Activated T-cell treated with anti-CD3 and anti-CD28 coated beads for 1 hour (primary cell): ENCODE results near the gene THG1L.
A peak's percentile ranks its signal among the peaks of the same experiment; 100 is the strongest.
"Not testable (repeated sequence)": the region's sequence is repeated elsewhere in the genome, so short reads cannot be mapped to it uniquely, and the experiment has no call there.

Source experiments
- DNase-seq: peaks from one replicate; pipeline ENCODE4 v3.0.0-alpha.2; 2020; ENCODE audit warnings: low read depth

The THG1L gene

DNA sequence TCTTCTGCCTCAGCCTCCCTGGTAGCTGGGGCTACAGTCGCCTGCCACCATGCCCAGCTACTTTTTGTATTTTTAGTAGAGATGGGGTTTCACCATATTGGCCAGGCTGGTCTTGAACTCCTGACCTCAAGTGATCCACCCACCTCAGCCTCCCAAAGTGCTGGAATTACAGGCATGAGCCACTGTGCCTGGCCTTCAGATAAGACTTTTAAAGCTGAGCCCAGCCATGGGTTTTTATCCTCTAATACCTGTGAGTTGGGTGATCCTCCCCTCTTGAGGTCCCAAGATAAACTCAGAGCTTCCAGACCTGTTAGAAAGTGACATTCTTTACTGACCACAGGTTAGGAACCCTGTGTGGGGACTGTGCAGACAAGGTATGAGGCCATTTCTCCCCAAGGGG, 3.4 kb upstream of the THG1L start:
- DNase-seq: not testable (repeated sequence)

DNA sequence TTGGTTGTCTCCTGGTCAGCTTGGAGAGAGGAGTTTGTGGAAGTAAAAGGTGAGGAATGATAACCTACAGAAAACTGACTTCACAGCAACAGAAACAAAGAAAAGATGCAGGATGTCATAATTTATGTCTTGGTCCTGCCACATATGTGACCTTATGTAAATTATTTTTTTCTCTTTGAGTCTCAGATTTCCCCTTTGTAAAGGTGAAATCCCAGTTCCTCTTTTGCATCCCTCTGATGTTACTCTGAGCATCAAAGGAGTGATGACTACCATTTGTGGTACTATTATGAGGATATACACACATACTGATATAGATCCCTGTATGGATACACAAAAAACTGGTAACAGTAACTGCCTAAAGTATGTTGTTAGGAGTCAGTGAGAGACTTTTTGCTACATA, 1.4 kb upstream of the THG1L start:
- DNase-seq: no peak

DNA sequence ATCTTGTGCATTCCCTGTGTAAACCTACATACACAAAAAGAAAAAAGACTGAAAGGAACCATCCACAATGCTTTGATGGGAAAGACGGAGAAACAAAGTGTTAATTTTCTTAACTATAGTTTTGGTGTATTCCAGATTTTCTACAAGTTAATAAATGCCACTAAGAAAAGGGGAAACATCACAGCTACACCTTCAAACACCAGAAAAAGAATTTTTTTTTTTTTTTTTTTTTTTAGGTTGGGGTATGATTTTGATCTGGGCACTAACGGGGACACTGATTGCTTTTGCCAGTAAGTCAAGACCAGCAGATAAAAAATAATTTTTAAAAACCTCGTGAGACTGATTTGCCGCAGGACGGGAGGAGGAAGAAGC, 334 bp upstream of the THG1L start:
- DNase-seq: no peak

DNA sequence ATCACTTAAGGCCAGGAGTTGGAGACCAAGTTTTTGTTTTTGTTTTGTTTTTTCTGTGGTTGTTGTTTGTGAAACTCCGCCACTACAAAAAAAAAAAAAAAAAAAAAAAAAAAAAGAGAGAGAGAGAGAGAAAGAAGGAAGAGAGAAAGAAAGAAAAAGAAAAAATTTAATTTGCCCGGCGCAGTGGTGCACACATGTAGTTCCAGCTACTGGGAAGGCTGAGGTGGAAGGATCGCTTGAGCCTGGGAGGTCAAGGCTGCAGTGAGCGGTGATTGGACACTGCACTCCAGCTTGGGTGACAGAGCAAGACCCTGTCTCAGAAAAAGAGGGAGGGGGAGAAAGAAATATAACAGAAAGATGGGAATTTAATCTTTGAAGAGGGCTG, 902 bp downstream of the THG1L start:
- DNase-seq: no peak

DNA sequence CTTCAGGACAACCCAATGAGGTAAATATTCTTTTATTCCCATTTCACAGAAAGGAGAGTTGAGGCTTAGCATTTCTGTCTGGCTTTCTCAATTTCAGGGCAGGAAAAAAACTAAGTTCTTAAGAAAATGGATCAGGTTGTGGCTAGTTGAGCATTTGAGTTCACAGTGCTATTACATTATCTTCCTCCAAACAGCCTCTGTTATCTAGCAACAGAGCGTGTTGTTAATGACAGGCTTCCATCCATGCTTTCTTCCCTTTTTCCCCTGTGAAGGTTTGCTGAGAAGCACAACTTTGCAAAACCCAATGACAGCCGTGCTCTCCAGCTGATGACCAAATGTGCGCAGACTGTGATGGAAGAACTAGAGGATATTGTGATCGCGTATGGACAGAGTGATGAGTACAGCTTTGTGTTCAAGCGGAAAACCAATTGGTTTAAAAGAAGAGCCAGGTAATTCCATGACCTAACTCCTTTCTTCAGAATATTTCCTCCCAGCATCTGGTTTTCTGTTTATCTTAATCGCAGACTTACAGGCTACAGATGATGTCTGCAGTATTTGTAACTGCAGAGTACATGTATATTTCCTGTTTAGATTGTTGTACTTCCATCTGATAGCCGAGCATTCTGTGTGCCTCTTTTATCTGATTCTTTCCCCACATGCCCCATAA, 1.5 kb downstream of the THG1L start:
- DNase-seq: no peak

DNA sequence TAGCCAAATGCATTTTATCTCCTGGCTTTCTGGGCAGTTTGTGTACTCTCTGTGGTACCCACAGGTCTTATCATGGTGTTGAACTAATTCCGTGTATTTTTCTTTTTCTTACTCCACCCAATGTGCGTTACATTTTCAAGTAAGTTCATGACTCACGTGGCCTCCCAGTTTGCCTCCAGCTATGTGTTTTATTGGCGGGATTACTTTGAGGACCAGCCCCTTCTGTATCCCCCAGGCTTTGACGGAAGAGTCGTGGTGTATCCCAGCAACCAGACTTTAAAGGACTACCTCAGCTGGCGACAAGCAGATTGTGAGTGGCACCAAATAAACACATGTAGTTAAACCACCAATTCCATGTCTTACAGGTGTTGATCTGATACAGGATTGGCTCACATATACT, 3.2 kb downstream of the THG1L start:
- DNase-seq: no peak

DNA sequence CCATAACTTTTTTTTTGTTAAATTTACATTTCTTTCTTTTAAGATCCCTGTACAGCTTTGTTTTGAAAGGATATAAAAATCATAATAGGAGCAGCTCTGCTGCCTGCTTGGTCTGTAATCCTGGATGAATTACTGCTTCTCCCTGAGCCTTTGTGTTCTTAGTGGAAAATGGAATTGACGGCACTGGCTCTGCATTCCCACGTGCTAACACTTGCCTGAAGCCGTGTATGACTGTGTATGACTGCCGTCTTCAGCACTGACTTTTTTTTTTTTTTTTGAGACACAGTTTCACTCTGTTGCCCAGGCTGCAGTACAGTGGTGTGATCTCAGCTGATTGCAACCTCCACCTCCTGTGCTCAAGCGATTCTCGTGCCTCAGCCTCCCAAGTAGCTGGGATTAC, 4.8 kb downstream of the THG1L start:
- DNase-seq: no peak

DNA sequence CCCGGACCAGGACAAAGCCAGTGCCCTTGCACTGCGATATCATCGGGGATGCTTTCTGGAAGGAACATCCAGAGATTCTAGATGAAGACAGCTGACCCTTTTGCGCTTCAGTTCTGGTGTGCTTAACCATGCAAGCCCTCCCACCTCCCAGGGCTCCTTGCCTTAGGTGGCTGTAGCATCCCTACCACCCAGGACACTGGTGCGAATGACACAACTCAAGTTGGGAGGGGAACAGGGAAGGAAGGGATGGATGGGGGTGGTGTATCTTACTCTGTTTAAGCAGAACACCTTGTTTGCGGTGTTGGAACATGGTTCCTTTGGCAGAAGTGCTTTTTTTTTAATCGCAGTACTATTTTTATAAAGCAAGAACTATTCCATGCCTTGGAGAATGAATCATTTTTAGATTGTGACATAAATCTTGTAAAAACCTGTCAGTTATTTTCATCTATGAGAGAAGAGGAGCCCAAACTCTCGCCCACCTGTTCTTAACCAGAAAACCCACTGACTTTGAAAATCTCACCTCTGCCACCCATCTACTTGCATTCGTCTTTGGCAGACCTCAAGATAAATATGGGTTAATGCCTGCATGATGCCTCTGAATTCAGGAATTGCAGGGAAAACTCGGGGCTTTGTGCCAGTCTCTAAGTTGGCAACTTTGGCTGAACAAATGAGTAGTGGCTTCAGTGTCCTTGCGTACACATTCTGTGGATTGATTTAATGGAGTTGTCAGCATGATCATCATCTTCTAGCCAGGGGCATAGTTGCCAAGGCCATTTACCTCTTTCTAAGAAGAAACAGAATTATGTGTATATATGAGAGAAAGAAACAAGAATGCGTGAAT, 8.4 kb downstream of the THG1L start:
- DNase-seq: no peak

DNA sequence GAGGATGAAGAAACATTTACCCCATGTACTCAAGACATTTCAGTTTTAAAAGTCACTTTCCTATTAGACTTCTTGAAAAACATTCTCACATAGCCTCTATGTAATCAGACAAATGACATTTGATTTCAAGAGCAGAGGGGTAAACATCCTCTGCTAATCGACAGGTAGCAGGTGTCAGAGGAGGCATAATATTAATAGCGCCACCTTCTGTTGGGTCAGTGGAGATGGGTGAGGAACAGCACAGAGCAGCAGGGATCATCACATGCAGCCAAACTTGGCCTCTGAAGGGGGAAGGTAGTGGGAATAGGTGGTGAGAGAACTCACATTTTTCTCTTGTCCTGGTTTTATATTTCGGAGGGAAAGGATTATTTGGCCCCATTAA, 9.0 kb downstream of the THG1L start:
- DNase-seq: no peak

DNA sequence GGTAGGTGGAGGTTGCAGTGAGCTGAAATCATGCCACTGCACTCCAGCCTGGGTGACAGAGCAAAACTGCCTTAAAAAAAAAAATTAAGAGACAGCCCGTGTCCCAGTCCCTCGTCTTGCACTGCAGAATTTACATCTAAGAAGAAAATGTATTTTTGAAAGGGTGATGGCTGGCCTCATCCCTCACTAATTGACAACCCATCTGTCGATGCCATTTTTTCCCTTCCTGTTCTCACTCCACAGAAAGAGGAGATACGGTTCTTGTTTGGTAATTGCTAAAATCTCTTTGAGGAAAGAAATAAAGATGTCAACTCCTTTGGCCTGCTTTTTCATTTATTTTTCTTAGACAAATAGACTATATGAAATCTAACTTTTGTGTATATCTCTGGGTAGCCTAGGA, 9.9 kb downstream of the THG1L start:
- DNase-seq: no peak

DNA sequence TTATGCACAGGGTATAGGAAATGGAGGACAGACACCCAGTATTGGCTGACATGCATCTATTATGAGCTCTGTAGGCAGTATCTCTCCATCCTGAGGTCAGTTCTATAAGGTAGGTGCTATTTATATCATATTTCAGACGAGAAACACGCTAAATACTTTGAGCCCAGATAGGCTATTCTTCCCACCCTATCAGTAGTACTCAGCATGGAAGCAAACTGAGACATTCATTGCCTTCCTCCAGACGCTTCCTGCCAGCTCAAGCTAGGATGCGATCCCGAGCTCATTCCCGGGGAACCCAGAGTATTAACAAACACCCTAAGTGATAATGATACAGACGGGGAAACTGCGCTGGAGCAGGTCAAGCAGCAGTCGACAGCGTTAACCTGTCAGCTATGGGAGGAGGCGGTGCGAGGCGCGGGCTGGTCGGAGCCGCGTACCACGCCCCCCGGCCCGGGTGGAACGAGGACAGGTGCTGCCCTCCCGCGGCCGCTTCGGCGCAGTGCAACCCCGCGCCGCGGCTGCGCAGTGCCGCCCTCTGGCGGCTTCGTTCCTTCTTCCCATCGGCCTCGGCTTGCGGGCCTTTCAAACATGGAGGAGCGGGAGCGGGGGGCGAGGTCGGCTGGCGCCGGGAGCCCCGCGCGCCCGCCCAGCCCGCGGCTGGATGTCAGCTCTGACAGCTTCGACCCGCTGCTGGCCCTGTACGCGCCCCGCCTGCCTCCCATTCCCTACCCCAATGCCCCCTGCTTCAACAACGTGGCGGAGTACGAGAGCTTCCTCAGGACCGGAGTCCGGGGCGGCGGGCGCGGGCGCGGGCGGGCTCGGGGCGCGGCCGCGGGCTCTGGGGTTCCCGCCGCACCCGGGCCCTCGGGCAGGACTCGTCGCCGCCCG, 12.2 kb downstream of the THG1L start, which contains the start of gene LSM11:
LSM11 (plus strand) TSS at position 550 of the 888 bp plus-strand sequence; CDS start at position 589, 39 bp downstream.
- DNase-seq: peak; percentile 89

DNA sequence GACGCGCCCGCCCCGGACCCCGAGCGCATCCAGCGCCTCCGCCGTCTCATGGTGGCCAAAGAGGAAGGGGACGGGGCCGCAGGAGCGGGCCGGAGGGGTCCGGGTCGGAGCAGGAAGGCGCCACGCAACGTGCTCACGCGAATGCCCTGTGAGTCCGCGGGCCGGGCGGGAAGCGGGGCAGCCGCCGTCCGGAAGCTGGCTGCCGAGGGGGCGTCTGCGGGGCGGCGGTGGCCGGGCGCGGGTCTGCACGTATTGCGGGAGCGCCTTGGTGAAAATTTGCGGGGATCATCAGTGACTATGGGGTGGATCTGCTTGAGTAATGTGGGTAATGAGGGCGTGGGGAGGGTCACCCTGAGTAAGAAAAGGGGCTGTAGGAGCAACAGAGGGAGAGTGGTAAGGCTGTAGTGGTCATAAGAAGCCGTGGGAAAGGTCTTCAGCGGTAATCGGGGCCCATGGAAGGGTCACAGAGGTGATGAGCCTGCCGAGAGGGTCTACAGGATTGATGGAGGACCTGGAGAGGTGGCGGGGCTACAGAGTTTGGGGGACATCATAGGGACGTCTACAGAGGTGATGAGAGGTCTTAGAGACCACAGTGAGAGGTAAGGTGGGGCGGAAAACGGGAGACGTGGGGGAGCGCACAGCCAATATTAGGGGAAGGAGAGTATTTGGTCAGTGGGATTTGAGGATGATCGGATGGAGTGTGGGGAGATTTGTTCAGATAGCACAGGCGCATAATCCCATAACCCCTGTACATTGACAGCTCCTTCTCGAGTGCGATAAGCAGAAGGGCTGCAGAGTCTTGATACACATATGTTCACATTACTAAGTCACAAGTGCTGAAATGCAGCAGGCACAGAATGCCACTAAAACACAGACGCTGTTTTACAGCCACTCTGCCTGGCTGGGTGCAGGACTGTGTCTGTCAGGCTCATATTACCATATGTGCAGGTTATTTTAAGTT, 13.1 kb downstream of the THG1L start:
- DNase-seq: no peak

DNA sequence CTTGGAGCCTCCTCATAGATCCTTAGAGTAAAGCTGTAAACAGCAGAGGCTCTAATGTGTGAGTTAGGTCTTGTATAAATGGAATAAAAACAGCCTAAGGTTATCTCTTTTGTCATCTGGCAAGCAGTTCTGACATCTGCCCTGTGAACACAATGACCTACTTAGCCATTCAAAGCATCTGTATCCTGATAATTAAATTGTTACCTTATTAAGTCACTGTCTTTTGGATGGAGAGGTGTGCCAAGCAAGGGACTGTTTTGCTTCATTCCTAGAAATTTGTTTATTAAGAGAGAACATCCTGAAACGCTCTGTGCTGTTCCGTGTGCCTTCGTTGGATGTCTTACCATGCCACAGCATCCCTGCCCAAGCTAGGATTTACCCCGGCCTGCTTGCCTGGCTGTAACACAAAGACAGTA, 13.8 kb downstream of the THG1L start:
- no peak for DNase-seq

DNA sequence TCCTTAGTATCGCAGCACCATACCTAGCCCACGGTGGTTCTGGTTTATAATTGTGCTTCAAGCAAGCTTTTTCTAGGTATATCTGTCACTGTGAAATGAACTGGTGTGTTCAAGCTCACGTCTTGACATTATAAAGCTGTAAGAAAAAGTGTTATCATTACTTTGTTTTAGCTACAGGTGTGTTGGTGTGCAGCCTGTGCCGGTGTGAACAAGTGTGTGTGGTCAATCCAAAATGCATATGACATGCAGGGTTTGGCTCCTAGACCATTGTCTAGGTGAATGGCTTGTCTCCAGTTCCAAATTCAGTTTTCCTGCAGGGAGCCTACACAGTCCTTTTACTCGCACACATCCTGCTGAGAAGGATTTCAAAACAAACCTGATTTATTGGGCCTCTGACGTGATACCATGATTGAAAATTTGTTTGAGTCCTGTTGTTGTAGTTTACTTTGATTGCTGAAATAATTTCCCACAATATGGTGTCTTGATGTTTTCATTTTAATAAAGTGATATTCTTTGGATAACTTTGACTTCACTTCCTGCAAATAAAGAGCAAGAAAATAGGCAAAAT, 16.0 kb downstream of the THG1L start:
- DNase-seq: no peak

DNA sequence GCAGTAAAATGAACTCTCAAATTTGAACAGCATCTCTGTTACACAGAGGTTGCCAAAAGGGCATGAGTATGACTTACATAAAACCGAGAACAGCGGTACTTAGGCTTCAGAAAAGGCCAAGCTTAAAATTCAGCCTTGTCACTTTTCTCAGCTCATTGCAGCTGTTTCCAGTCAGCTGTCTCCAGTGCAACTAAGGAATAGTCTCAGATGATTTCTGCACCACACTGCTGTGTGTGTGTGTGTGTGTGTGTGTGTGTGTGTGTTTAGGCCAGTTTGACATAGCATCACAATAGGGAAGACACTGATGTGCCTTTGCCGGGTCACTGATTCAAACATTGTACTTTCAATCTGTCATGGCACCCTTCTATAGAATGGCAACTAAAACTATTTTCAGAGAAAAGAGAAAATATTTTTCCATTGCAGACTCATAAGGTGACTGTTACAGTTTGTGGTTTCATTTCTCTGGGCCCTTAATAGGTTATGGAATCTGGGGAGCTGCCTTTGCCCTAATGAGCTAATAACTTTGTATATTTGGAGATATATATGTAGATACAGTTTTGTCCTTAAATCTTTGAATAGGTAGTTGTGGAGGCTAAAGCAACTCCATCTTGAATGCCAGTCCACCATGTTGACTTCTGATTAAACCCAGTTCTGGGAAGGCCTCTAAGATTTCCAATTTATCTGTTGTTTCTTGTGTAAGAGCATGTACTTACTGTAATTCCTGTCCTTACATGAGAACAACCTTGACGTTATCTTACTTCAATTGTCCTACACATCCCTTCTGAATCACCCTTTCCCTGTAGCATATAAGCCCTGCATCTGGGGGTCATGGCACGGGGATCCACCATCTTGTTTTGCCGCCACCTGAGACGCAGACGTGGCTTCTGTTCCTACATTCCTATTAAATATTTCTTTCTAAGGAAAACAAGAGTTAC, 16.8 kb downstream of the THG1L start:
- no peak for DNase-seq

DNA sequence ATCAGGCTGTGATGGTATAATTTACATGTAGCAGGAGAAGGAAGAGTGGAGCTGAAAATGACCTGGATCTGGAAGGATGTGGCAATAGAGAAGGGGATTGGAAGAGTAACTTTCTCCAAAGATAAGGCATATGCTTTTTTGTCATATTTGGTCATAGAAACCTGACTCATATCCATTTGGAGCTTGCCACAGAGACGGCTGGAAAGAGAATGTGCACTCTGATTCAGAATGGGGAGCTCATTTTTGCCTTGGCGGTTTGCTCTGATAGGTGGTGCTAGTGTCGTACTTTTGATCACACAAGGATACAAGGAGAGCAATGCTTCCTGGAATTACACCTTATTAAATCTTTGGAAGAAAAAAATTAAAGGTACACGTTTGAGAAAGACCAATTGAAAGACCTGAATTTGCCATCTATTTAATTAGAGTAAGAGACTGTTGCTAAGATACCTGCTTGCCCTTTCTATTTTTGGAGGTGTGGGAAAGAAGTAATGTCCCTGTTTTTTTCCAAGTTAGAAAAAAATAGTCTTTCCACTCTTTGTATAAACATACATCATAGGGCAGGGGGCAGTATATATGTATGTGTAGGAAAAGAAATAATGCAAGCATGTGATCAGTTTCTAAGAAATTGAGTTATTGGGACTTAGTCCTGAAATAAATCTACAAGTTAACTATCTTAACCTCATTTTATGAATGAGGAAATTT, 17.7 kb downstream of the THG1L start:
- no peak for DNase-seq

DNA sequence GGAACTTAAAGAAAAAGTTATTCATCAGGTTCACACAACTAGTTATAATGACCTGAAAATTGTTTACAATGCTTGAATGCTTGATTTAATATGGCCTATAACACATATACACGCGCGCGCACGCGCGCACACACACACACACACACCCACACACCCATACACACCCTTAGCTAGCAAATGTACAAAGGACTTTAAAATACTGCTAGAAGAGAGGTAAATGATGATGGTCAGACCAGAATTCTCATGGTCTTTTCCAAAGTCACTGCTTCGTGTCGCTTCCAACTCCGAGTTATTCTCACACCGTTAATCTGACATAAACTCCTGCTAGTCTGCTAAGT, 18.2 kb downstream of the THG1L start:
- no peak for DNase-seq

DNA sequence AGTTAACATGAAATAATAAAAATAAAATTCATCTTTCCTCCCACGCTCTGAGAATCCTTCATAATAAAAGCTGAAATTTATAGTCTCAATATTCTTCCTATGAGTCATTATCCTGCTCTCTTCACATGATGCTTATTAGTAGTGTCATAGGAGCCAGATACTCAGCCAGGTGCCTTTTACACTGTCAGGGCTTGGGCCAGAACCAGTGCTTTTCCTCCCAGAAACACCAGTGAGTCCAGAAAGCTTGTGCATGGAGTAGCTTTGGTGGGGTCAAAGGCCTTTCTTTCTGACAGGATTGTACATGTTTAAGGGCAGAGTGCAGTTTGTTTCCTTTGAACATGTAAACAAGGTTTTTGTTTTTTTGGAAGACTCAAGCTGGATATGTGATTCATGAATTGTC, 19.1 kb downstream of the THG1L start:
- no peak for DNase-seq

DNA sequence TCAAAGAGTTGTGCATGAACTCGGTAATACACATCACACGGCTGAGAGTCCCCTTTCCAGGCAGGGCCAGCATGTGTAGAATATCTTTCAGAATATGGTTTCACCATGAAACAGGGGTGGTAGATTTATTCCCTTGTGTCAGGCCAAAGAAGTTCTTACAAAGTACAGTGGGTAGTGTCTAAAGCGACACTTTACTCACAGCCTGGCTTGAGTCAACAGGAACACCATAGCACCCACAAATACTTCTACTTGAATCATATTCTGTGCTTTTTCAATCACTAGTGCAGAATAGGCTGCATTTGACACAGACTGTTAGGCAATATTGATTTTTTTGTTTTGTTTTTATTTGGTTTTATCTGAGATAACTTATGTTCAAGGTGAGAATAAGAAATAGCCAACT, 24.9 kb downstream of the THG1L start:
- no peak for DNase-seq

DNA sequence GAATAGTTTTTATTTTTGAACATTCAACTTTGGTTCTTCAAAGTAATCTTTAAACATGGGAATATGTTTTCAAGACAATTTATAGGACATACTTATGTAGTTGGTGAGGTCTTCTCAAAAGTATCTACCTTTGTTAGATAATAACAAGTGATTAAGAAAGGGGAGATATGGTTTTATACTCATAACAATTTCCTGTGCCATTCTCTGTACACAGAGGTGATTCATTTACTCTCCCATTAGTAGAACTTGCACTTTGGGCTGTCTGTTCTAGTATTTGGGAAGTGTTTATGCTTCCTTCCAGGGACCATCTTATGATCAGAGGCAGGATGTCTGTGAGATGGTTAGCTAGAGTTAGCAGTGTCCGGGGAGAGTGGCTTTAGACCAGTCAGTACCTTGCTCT, 27.5 kb downstream of the THG1L start:
- DNase-seq: no peak
